DMS79 treated with DMSO at 0.1 percent for 48 hours (cell line): ENCODE data around the gene TRAF1.

Source experiments
- DNase-seq: peaks from one replicate; lab custom pipeline; 2025; lab: John Stamatoyannopoulos, UW

Gene TRAF1

GRCh38 chr9:120870206-120870605 lies 56.4 kb downstream of the TRAF1 start:
- DNase-seq, result no peak

- DNase-seq, result no peak
These were observed 56.9 kb downstream of the TRAF1 start for GRCh38 chr9:120869726-120870125.

GRCh38 chr9:120869360-120869687 lies 57.3 kb downstream of the TRAF1 start:
- no peak for DNase-seq

- no peak for DNase-seq
These were observed 57.8 kb downstream of the TRAF1 start for GRCh38 chr9:120868676-120869359.

GRCh38 chr9:120868339-120868675 lies 58.3 kb downstream of the TRAF1 start:
- DNase-seq, result no peak

- DNase-seq, result no peak
These were observed 58.8 kb downstream of the TRAF1 start for GRCh38 chr9:120867676-120868338.

- no peak for DNase-seq
These were observed 59.9 kb downstream of the TRAF1 start for GRCh38 chr9:120866651-120867050.

GRCh38 chr9:120865809-120866208 lies 60.8 kb downstream of the TRAF1 start:
- no peak for DNase-seq

- no peak for DNase-seq
These were observed 61.4 kb downstream of the TRAF1 start for GRCh38 chr9:120865176-120865575.

- DNase-seq, result no peak
These were observed 61.9 kb downstream of the TRAF1 start for GRCh38 chr9:120864719-120865118.

GRCh38 chr9:120863833-120864232 lies 62.8 kb downstream of the TRAF1 start:
- no peak for DNase-seq

- DNase-seq, result no peak
These were observed 64.1 kb downstream of the TRAF1 start for GRCh38 chr9:120862452-120862851.

GRCh38 chr9:120861935-120862334 lies 64.7 kb downstream of the TRAF1 start:
- no peak for DNase-seq

- no peak for DNase-seq
These were observed 66.5 kb downstream of the TRAF1 start for GRCh38 chr9:120860083-120860482.

GRCh38 chr9:120859361-120859760 lies 67.2 kb downstream of the TRAF1 start:
- DNase-seq, result no peak

GRCh38 chr9:120857902-120858301 lies 68.7 kb downstream of the TRAF1 start:
- no peak for DNase-seq

GRCh38 chr9:120857481-120857880 lies 69.1 kb downstream of the TRAF1 start:
- no peak for DNase-seq

- no peak for DNase-seq
These were observed 69.9 kb downstream of the TRAF1 start for GRCh38 chr9:120856700-120857099.

- DNase-seq, result no peak
These were observed 70.5 kb downstream of the TRAF1 start for GRCh38 chr9:120855827-120856670.

- no peak for DNase-seq
These were observed 71.8 kb downstream of the TRAF1 start for GRCh38 chr9:120854596-120855327.

GRCh38 chr9:120853198-120853597 lies 73.4 kb downstream of the TRAF1 start:
- DNase-seq, result no peak
